Stimulated activated CD4-positive, alpha-beta T cell treated with anti-CD3 and anti-CD28 coated beads, Interleukin-15, amount 100 ng/mL, for 24 hours (primary cell): ENCODE data around the gene AMN1.
"Not testable (repeated sequence)": the region's sequence is repeated elsewhere in the genome, so short reads cannot be mapped to it uniquely, and the experiment has no call there.

ENCODE experiments used
- DNase-seq: peaks from one replicate; pipeline ENCODE4 v3.0.0-alpha.2; 2020

The AMN1 gene

DNA sequence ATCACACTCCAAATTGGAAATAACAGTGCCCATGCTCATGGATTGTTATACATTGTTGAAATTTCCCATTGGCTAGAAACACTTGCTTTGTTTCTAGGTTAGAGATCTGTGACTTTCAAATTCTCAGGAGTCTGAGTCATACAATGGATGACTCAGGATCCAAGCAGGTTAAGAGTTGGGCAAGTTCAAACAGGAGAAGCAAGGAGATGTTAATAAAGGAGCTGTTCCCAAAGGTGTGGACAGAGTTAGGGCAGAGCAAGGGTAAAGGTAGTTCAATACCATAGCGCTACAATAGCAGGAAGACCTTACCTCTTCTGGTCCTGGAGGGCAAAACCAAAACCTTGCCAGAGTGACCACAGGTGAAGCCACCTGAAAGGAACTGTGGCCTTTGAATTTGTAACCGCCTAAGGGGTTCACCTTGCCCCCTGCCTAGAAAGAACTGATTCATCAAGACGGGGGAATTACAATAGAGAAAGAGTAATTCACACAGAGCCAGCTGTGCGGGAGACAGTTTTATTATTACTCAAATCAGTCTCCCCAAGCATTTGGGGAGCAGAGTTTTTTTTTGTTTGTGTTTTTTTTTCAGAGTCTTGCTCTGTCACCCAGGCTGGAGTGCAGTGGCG is 4.2 kb upstream of the AMN1 start:
- peak; percentile 45 for DNase-seq

DNA sequence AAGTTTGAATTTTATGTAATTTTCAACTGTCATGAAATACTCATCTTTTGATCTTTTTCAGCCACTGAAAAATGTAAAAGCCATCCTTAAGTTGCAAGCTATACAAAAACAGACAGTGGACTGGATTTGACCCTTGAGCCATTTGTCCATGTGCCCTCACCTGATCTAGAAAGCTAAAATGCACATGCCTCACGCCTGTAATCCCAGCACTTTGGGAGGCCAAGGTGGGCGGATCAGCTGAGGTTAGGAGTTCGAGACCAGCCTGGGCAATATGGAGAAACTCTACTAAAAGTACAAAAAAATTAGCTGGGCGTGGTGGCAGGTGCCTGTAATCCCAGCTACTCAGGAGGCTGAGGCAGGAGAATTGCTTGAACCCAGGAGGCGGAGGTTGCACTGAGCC is 2.4 kb upstream of the AMN1 start:
- not testable (repeated sequence) for DNase-seq

DNA sequence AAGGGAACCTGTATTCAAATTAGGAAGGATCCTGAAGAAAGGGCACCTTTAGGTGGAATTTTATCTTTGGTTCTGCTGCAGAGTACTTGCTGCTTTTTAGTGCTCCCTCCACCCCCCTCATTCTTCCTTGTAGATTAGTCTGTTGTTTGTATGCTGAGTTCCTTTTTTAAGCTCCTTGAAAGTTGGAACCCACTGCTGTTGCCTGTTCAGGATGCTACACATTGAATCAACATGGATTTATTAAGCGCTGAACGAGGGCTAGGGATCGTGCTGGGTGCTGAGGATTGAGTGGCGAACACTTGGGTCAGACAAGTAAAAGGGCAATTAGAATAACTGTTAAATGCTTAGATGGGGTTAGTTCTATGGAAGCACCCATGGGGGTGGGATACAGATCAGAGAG is 884 bp upstream of the AMN1 start:
- no peak for DNase-seq

DNA sequence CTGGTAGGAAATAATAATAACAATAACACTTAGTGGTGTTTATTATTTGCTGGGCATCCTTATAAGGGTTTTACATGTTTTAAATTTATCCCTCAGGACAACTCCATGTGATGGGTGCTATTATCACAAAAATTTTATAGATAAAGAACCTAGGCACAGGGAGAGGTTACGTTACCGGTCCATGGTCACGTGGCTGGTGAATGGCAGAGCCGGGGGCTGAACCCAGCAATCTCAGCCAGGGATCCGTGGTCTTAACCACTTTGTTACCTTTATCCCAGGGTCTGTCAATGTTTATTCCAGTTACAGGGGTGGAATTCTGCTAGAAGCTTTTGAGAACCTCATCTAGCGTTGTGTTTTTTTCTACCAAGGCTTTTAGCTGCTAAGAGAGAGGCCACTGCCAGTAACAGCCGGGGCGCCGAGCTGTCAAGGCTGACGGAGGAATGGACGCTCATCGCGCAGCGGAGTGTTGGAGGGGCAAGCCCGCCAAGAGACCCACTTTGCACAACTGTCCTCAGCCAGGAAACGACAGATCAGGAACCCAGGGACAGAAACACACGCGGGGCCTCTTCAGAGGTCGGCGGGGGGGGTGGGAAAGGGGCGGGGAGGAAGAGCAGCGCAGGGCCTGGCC is 418 bp downstream of the AMN1 start:
- peak; percentile 56 for DNase-seq

DNA sequence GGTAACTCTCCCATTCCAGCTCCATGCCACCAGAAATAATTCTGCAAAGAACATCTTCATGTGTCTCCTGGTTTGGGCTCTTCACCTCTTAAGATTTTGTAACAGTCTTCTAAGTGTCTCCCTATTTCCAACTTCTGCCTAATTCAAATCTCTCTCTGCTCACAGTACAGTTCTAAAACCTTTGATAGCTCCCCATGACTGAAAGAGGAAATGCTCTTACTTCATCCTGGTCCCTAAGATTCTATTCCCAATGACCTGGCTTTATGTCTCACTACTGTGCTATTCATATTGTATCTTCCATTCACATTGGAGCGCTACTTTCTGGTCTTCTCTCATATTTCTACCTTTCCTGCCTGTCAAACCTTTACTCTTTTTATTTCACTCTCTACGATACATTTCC is 1.6 kb downstream of the AMN1 start:
- DNase-seq: no peak

DNA sequence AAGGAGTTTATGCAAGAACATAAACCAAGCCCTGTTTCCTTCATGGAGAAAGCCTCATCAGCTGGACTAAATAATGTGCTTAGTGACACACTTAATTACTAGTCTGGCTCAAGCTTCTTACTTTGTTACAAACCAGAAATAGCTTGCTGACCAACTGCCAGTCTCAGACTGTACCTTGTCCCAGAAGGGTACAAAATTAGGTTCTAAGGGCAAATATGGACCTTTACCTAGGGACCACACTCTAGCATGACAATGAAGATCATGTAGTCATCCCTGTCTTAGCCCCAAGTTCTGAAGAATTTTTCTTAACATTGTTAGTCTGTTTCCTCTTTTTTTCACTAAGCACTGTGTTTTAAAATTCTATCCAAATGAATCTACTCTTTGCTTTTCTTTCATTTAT is 2.2 kb downstream of the AMN1 start:
- DNase-seq: no peak

DNA sequence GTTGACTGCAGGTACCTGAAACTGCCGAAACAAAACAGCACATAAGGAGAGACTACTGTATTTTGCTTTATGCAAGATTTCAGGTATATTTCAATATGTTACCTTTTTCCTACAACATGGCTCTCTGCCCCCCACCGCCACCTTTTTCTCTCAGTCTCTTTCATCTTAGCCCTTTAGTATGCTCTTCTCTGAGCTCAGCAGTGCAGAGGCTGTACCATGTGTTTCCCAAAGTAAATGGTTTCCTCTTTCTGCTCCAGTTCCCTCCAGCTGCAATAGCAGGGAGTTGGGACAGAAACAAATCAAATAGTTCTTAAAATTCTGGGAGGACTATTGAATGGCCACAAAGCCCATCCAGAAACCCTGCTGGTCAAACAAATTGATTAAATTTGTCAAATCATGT is 4.3 kb downstream of the AMN1 start:
- DNase-seq: no peak

DNA sequence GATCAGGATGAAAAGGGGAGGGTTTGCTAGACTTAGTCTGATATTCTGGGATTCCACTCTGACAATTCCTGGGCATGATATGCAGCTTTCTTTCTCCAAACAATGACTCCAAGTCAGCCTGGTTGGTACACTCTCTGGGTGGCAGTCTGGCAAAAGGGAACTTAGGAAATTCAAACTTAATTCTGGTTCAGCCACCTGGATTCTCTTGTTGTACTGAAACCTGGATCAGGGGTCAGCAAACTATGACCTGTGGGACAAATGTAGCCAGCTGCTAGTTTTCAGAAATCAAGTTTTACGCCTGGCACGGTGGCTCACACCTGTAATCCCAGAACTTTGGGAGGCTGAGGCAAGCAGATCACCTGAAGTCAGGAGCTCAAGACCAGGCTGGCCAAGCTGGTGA is 6.2 kb downstream of the AMN1 start:
- no peak for DNase-seq

DNA sequence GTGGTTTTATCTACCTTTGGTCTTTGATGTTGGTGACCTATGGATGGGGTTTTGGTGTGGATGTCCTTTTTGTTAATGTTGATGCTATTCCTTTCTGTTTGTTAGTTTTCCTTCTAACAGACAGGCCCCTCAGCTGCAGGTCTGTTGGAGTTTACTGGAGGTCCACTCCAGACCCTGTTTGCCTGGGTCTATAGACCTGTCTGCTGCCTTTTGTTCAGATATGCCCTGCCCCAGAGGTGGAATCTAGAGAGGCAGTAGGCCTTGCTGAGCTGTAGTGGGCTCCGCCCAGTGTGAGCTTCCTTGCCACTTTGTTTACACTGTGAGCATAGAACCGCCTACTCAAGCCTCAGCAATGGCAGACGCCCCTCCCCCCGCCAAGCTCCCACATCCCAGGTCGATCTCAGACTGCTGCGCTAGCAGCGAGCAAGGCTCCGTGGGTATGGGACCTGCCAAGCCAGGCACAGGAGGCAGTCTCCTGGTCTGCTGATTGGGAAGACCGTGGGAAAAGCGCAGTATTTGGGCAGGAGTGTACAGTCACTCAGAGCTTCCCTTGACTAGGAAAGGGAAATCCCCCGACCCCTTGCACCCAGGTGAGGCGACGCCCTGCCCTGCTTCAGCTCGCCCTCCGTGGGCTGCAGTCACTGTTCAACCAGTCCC is 10.2 kb downstream of the AMN1 start:
- DNase-seq: not testable (repeated sequence)

DNA sequence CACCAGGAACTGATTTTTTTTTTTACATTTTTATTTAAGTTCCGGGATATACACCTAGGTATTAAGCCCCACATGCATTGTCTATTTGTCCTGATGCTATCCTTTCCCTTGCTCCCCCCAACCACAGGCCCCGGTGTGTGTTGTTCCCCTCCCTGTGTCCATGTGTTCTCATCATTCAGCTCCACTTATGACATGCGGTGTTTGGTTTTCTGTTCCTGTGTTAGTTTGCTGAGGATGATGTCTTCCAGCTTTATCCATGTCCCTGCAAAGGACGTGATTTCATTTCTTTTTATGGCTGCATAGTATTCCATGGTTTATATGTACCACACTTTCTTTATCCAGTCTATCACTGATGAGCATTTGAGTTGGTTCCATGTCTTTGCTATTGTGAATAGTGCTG is 11.8 kb downstream of the AMN1 start:
- DNase-seq: not testable (repeated sequence)

DNA sequence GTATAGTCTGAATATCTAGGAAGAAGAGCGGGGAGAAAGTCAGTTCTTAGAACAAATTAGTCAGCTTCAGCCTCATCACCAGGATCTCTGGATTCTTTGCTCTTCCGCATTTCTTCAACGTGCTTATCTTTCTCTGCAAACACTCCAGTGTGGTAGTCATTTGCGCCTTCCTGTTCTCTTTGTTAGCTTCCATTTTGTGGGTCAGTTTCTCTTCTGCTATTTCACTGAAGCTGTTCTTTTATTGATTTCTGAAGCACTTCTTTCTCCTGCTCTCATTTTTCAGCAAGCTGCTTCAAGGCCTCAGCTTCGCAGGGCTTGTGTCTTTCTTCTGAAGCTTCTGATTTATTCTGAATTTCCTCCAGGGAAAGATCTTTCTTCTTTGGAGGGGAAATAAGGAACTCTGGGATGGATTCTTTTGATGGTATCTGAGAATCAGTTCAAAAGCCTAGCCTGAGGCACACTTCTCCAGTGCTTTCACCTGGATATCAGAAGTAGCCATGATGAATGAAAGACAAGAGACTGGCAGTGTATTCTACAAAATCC is 13.5 kb downstream of the AMN1 start:
- no peak for DNase-seq

DNA sequence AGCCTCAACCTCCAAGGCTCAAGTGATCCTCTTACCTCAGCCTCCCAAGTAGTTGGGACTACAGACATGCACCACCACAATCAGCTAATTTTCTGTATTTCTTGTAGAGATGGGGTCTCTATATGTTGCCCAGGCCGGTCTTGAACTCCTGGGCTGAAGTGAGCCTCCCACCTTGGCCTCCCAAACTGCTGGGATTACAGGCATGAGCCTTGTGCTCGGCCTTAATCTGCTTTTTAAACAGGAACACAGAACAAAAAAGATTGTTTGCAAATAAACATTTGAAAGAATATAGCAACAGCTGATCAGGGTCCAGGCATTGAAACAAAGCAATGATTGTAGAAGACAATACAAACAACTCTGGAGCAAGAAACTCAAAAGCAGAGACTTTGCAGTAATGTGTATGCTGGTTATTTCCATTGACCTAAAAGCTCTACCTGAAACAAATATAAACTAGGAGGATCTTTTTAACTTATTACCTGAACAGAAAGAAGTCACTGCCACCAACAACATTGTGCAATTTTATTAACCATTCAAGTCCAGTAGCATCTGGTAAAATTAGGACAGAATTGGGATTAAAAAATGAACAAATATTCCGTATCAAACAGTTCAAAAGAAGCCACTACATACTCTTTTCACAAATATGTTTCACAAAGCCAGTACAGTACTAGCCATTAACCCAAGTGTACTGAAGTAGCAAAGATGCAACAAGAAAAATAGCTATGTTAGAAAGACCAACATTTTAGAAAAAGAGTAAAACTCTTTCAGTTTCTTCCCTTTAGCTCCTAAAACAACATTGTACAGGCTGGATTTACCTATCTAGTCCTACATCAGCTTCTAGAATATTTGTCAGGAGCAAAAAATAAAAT is 14.2 kb downstream of the AMN1 start:
- no peak for DNase-seq

DNA sequence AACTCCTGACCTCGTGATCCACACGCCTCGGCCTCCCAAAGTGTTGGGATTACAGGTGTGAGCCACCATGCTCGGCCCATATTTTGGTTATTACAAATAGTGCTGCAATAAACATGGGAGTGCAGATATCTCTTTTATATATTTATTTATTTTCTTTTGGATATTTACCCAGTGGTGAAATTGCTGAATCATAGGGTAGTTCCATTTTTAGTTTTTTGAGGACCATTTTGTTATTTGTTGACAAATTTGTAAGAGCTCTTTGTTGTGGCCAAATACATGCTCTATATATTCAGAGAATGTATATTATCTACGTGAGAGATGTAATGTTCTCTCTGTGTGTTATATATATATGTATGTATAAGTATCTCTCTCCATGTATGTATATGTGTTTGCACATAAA is 15.9 kb downstream of the AMN1 start:
- no peak for DNase-seq

DNA sequence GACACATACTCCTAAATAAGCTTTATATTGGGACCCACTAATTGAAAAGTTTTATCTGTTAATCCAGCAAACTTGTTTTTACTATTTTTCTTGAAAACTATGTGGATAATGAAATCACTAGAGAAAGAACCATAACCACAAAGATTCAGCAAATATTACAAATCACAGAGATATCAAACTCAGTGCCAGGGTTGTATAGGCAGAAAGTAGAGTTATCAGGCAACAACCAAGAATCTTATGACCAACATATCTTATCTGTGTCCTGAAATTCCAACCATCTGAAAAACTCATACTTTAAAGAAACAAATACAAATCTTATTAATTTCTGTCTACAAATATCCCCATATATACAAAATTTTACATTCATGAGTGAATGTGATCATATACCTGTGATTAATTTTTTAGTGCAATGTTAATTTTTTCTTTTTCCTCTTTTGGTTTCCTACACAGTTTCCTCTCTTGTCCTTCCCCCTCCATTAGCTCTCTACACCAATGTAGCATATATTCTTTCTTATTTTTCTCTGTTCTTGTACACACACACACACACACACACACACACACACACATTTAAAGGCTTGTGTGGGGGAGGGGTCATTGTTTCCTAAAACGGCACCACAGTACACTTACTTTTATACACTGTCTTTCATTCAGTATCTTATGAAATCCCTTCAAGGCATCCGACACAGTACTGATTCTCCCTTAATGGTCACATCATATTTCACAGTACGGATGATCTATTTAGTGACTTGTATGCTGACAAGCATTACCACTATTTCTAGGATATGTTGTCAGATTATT is 18.6 kb downstream of the AMN1 start:
- DNase-seq: no peak

DNA sequence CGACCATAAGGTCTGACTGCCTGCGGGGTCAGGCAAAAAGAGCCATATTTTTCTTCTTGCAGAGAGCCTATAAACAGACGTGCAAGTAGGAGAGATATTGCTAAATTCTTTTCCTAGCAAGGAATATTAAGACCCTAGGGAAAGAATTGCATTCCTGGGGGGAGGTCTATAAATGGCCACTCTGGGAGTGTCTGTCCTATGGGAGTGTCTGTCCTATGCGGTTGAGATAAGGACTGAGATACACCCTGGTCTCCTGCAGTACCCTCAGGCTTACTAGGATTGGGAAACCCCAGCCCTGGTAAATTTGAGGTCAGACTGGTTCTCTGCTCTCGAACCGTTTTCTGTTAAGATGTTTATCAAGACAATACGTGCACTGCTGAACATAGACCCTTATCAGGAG is 20.7 kb downstream of the AMN1 start:
- DNase-seq: not testable (repeated sequence)

DNA sequence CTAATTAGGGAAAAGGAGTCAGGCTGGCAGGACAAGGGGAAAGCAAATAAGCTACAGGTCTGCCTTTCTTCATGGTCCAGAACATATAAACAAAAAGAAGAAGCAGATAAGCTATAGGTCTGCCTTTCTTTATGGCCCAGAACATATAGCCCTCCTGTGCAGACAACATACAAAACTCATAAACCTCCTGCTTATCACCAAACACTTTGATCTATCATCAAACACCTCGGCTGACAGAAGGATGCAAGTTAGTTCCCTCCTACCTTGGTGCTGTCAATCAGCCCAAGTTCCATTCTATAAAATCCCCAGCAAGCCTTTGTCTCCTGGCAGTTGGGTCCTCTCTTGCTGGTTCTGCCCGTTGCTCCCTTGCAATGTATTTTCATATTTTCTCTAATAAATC is 23.2 kb downstream of the AMN1 start:
- DNase-seq: no peak

DNA sequence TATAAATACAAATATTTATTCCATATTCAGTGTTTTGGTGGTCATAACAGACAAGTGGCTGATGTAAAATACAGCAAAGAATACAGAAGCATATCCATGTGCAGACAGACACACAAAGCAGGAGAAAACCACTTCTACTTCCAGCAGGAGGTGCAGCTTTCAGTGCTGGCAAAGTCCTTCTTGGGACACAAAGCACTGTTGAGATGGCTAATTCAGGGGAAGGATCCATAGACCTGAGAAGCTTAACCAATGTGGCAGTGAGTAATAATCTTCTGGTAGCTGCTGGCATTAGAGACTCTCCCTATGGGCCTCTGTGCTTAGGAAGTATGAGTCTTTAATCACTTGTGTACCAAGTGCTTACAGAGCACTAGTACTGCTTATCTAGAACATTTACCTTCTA is 26.8 kb downstream of the AMN1 start:
- DNase-seq: no peak

DNA sequence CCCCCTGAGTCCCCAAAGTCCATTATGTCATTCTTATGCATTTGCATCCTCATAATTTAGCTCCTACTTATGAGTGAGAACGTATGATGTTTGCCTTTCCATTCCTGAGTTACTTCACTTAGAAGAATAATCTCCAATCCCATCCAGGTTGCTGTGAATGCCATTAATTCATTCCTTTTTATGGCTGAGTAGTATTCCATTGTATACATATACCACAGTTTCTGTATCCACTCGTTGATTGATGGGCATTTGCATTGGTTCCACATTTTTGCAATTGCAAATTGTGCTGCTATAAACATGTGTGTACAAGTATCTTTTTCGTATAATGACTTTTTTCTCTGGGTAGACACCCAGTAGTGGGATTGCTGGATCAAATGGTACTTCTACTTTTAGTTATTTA is 38.9 kb downstream of the AMN1 start:
- DNase-seq: not testable (repeated sequence)

DNA sequence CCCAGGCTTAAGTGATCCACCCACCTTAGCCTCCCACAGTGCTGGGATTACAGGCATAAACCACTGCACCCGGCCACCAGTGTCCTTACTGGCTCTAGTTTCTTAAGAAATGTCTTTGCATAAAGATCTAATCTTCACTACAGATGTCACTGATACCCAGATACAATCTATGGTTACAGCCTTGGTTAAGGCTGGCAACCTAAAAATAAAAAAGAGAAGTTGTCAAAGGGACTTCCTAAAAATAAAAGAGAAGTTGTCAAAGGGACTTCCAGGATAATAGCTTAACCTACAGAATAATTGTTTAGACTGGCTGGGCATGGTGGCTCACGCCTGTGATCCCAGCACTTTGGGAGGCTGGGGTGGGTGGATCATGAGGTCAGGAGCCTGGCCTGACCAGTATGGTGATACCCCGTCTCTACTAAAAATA is 41.7 kb downstream of the AMN1 start:
- no peak for DNase-seq

DNA sequence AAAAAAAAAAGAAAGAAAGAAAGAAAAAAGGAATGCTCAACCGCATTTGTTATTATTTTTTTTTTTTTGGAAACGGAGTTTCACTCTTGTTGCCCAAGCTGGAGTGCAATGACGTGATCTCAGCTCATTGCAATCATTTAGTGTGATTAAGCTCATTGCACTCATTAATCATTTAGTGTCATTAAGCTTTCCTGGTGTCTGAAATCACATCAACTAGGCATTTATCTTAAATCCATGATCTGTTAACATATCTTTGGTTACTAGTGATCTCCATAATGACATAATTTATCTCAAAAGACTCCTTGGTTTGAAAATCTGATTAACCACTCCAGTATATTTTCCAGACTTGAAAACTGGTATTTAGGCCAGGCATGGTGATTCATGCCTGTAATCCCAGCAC is 43.0 kb downstream of the AMN1 start:
- no peak for DNase-seq

DNA sequence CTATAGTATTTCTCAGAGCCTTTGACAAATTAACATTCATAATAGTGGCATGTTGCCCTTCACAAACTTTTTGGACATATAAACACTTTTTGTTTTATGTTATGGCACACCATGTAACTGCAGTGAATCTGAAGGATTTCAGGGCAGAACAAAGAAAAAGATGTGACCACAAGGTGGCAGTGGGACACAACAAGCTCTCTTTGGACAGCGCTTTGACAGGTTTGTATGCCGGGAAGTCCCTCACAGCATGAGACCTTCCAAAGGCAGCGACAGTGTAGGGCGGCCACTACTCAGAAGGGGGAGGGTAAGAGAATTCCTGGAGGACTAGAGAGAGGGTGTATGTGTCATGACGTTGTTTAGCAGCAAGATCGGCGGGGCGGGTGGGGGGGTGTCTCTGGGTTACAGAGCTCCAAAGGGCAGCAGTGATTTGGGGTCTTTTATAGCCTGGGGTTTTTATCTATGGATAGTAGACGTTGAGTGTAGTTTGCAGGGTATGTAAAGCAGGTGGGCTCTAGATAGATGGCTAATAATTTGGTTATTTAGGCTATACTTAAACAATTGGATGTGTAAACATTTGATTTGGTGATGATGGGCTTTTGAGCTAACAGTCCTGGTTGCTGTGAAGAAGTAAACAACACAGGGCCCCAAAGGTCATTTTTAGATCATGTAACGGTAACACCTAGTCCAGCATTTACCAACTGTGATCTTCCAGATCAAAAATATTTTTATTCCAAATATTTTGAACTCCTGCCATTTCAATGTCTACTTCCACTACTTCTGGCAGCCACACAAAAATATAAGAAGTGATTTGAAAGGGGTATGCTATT is 46.5 kb downstream of the AMN1 start:
- peak; percentile 69 for DNase-seq

DNA sequence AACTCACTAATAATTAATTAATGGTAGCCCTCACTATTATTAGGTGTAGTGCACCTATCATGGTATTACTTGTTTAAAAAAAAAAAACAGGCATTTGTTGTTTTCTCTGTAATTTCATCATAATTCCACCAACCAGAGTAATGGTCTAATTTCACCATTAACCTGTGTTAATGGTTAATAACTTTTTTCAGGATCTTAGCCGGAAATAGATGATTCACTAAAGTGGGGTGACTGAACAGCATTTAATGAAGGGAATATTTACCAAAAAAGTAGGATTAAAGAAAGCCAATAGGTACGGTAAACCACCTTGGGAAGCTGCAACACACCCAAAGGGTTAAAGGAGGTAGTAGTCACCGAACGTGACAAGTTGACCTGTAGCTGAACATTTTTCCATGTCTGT is 56.3 kb downstream of the AMN1 start:
- no peak for DNase-seq
